H1 (cell line): ENCODE measurements around the gene JOSD2. TPM values are rescaled to one million over a fixed set of nuclear protein-coding genes. Genes with fewer than 3 reads are reported as not detected.
A peak's percentile ranks its signal among the peaks of the same experiment; 100 is the strongest.

Experiments
- CTCF ChIA-PET: fragments of 300-600 bp; sonication (Branson Sonifier 250); formaldehyde crosslinking; loops from one replicate; lab custom pipeline; 2021; ENCODE audit not compliant: partially characterized antibody; lab: Charles Lee
- POLR2A ChIA-PET: fragments of 300-600 bp; sonication (Branson Sonifier 250); formaldehyde crosslinking; loops from one replicate; lab custom pipeline; 2021; ENCODE audit warnings: inconsistent platforms; ENCODE audit not compliant: partially characterized antibody; lab: Charles Lee
- DNase-seq, 2 experiments: peaks; one replicate each; pipeline versions ENCODE4 v3.0.0 to v3.0.0-alpha.2; 2010 to 2022; ENCODE audit warnings: low spot score in 2 of 2, low read depth in 1 of 2, mixed read lengths in 1 of 2
- FAIRE-seq: peaks from 2 replicates; lab custom pipeline; 2011; peaks lifted over from hg19 to GRCh38; lab: Jason Lieb, UNC
- H2AFZ ChIP-seq: 2 replicates; pipeline ENCODE4 v1.8.1; 2012; ENCODE audit warnings: low read length, inconsistent platforms
- H2AK5ac ChIP-seq: 2 replicates; pipeline ENCODE4 v1.6.1; 2013; ENCODE audit warnings: low read depth, low read length
- H2BK120ac ChIP-seq: replicated peaks from 2 replicates; pipeline ENCODE3; 2013; ENCODE audit warnings: low read depth, low read length, inconsistent platforms
- H2BK12ac ChIP-seq: 2 replicates; pipeline ENCODE4 v1.6.1; 2013; ENCODE audit warnings: low read depth, low read length
- H2BK15ac ChIP-seq: 2 replicates; pipeline ENCODE4 v1.6.1; 2013; ENCODE audit warnings: low read length
- H2BK20ac ChIP-seq: 2 replicates; pipeline ENCODE4 v1.6.1; 2013; ENCODE audit warnings: low read length
- H2BK5ac ChIP-seq: 2 replicates; pipeline ENCODE4 v1.6.1; 2013; ENCODE audit warnings: low read depth, low read length
- H3K14ac ChIP-seq: 2 replicates; pipeline ENCODE4 v1.6.1; 2013; ENCODE audit warnings: inconsistent platforms; ENCODE audit not compliant: insufficient read length
- H3K18ac ChIP-seq: 2 replicates; pipeline ENCODE4 v1.6.1; 2013; ENCODE audit warnings: low read length; ENCODE audit errors: extremely low read depth
- H3K23ac ChIP-seq: 2 replicates; pipeline ENCODE4 v1.6.1; 2013; ENCODE audit warnings: inconsistent platforms; ENCODE audit not compliant: insufficient read length
- H3K23me2 ChIP-seq: 2 replicates; pipeline ENCODE4 v1.6.1; 2013; ENCODE audit warnings: low read depth, low read length
- H3K27ac ChIP-seq: 2 replicates; pipeline ENCODE4 v1.6.1; 2011; ENCODE audit warnings: low read depth, low read length, inconsistent platforms
- H3K27me3 ChIP-seq, 4 experiments: replicated peaks in 1 of 4; 1 replicate in 1 of 4; 2 replicates in 3 of 4; pipeline versions ENCODE4 v1.6.1 to v1.8.1; 2011 to 2013; ENCODE audit warnings: low read length in 3 of 4, mild to moderate bottlenecking in 3 of 4, inconsistent platforms in 2 of 4, mixed read lengths in 2 of 4, moderate library complexity in 1 of 4; ENCODE audit not compliant: control insufficient read depth in 3 of 4, insufficient read depth in 3 of 4; ENCODE audit errors: extremely low read depth in 1 of 4
- H3K36me3 ChIP-seq, 4 experiments: 2 replicates each; pipeline versions ENCODE4 v1.6.1 to v1.8.1; 2011 to 2013; ENCODE audit warnings: mild to moderate bottlenecking in 4 of 4, low read length in 3 of 4, moderate library complexity in 2 of 4, control low read depth in 1 of 4, inconsistent platforms in 1 of 4; ENCODE audit not compliant: insufficient read depth in 4 of 4, control insufficient read depth in 2 of 4
- H3K4ac ChIP-seq: replicated peaks from 2 replicates; pipeline ENCODE3; 2013; ENCODE audit warnings: low read length, low read depth, mixed read lengths, inconsistent platforms; ENCODE audit not compliant: insufficient read length
- H3K4me1 ChIP-seq, 4 experiments: replicated peaks in 1 of 4; 1 replicate in 1 of 4; 2 replicates in 3 of 4; pipeline versions ENCODE4 v1.6.1 to v1.8.1; 2011 to 2013; ENCODE audit warnings: low read length in 3 of 4, inconsistent platforms in 2 of 4, mixed read lengths in 1 of 4; ENCODE audit not compliant: insufficient read depth in 4 of 4, control insufficient read depth in 3 of 4
- H3K4me2 ChIP-seq, 2 experiments: 2 replicates each; pipeline versions ENCODE4 v1.6.1 to v1.8.1; 2011 to 2013; ENCODE audit warnings: low read depth in 2 of 2, low read length in 2 of 2, control low read depth in 1 of 2, inconsistent platforms in 1 of 2, mild to moderate bottlenecking in 1 of 2; ENCODE audit not compliant: insufficient read depth in 1 of 2
- H3K4me3 ChIP-seq, 4 experiments: fragments of 200-600, 300-600 bp in 1 of 4; sonication (generic), shearing (Covaris generic), sonication (Bioruptor Twin) in 1 of 4; 2 replicates each; pipeline versions ENCODE4 v1.5.1 to v1.8.1; 2011 to 2016; ENCODE audit warnings: low read length in 4 of 4, low read depth in 3 of 4, control low read depth in 2 of 4, inconsistent platforms in 2 of 4, mild to moderate bottlenecking in 2 of 4, mixed read lengths in 1 of 4, moderate library complexity in 1 of 4; ENCODE audit not compliant: insufficient read depth in 2 of 4; ENCODE audit errors: extremely low read depth in 1 of 4
- H3K56ac ChIP-seq: replicated peaks from 2 replicates; pipeline ENCODE3; 2013; ENCODE audit warnings: low read depth, mild to moderate bottlenecking, mixed read lengths, low read length, inconsistent platforms; ENCODE audit not compliant: insufficient read length
- H3K79me1 ChIP-seq: 2 replicates; pipeline ENCODE4 v1.6.1; 2013; ENCODE audit warnings: low read depth, low read length, control low read depth
- H3K79me2 ChIP-seq, 2 experiments: 2 replicates each; pipeline versions ENCODE4 v1.6.1 to v1.8.1; 2012 to 2013; ENCODE audit warnings: low read length in 2 of 2, mild to moderate bottlenecking in 2 of 2, inconsistent platforms in 1 of 2; ENCODE audit not compliant: insufficient read depth in 2 of 2, control insufficient read depth in 1 of 2
- H3K9ac ChIP-seq, 4 experiments: replicated peaks in 1 of 4; 1 replicate in 1 of 4; 2 replicates in 3 of 4; pipeline versions ENCODE4 v1.6.1 to v1.8.1; 2011 to 2013; ENCODE audit warnings: low read depth in 3 of 4, low read length in 3 of 4, control low read depth in 2 of 4, mild to moderate bottlenecking in 2 of 4, moderate library complexity in 2 of 4, inconsistent platforms in 1 of 4; ENCODE audit errors: extremely low read depth in 1 of 4
- H3K9me3 ChIP-seq, 2 experiments: 2 replicates each; pipeline versions ENCODE4 v1.6.1 to v1.8.1; 2012 to 2013; ENCODE audit warnings: mild to moderate bottlenecking in 2 of 2, moderate library complexity in 2 of 2, control low read depth in 1 of 2, inconsistent platforms in 1 of 2, low read depth in 1 of 2, low read length in 1 of 2, mixed read lengths in 1 of 2; ENCODE audit not compliant: insufficient read depth in 2 of 2
- H4K20me1 ChIP-seq, 2 experiments: replicated peaks in 1 of 2; 2 replicates each; pipeline versions ENCODE3 to v1.8.1; 2011 to 2013; ENCODE audit warnings: inconsistent platforms in 2 of 2, low read length in 2 of 2, mild to moderate bottlenecking in 1 of 2; ENCODE audit not compliant: insufficient read depth in 2 of 2, control insufficient read depth in 1 of 2
- H4K5ac ChIP-seq: 2 replicates; pipeline ENCODE4 v1.6.1; 2013; ENCODE audit warnings: low read length, low read depth, mixed read lengths, inconsistent platforms; ENCODE audit not compliant: insufficient read length
- H4K8ac ChIP-seq: 2 replicates; pipeline ENCODE4 v1.8.0; 2013; ENCODE audit warnings: mild to moderate bottlenecking, moderate library complexity, low read length, inconsistent platforms; ENCODE audit not compliant: insufficient read depth; ENCODE audit errors: extremely low read depth
- H4K91ac ChIP-seq: replicated peaks from 2 replicates; pipeline ENCODE3; 2013; ENCODE audit warnings: low read length, mixed read lengths, inconsistent platforms; ENCODE audit not compliant: insufficient read length
- HDAC6 ChIP-seq: IDR thresholded peaks from one replicate; pipeline ENCODE4 v1.7.1; 2012; ENCODE audit warnings: low read depth, mild to moderate bottlenecking, inconsistent platforms, low read length, moderate library complexity
- KDM5A ChIP-seq: fragments of 200-600 bp; IDR thresholded peaks from 2 replicates; pipeline ENCODE4 v1.7.1; 2012; ENCODE audit warnings: mild to moderate bottlenecking, low read length, inconsistent platforms, mixed read lengths
- WGBS, 2 experiments: shearing (Covaris generic) in 1 of 2; methylation state at CpG; one replicate each; pipeline versions ENCODE4 v1.1.6 to v1.1.7; 2013 to 2015; ENCODE audit warnings: low lambda C conversion rate in 2 of 2, mixed read lengths in 2 of 2, inconsistent platforms in 1 of 2, low coverage in 1 of 2, missing lambda C conversion rate in 1 of 2; ENCODE audit not compliant: insufficient replicate concordance in 2 of 2, insufficient coverage in 1 of 2, insufficient read length in 1 of 2; ENCODE audit errors: extremely low coverage in 1 of 2, missing lambda C conversion rate in 1 of 2; 5-methylcytosine and 5-hydroxymethylcytosine counted together
- polyA plus RNA-seq, 7 experiments: library from polyadenylated mRNA; depleted of rRNA in 3 of 7; stranded (reverse) in 5 of 7; unstranded in 2 of 7; fragments of >200 nt in 5 of 7; fragments of 200-250 nt in 2 of 7; gene quantifications; 1 replicate in 5 of 7; 2 replicates in 1 of 7; 4 replicates in 1 of 7; pipeline versions ENCODE4 v1.2.1 to v1.2.3, GENCODE V29; 2011 to 2013; ENCODE audit warnings: missing spikeins in 2 of 7, mixed read lengths in 2 of 7
- total RNA-seq: library from RNA; stranded (reverse); fragmentation: NEBNext Ultra II Directional; extraction: Animal tissue kit (Norgen Biotek cat#: 25700); gene quantifications from 2 replicates; pipeline ENCODE4 v1.2.1, GENCODE V29; 2021

The JOSD2 gene
- total and polyA plus RNA-seq, 2 of the 8 experiments (the other 6 are each of a cell fraction or from before 2014, with no cell fraction given): 1.9 to 6.6 TPM

- H3K23ac ChIP-seq: no peak overlapping the region
- FAIRE-seq: no peak
- H2BK12ac ChIP-seq: 0 out of 2 replicates have a peak overlapping the region, but pooled peaks have one; percentile 5
- no peaks in the 10 kb centered on the region for H3K79me2 ChIP-seq
- H3K4me3 ChIP-seq: no peak overlapping the region
- H3K4ac ChIP-seq: no peak overlapping the region
- no peak overlapping the region for H2AK5ac ChIP-seq
- no peak overlapping the region for H3K4me2 ChIP-seq
- ChIA-PET POLR2A (no interaction called here), CTCF (interaction anchor here (1.2 to 1.4 kb wide), 2 partner anchors 61 to 62 kb away, joined by 3 to 4 read pairs; no protein-coding TSS in a partner anchor)
- H3K14ac ChIP-seq: no peak overlapping the region
- H3K9me3 ChIP-seq: no peaks in the 10 kb centered on the region
- no peaks in the 10 kb centered on the region for H3K36me3 ChIP-seq
- TF ChIP-seq KDM5A (no peak), HDAC6 (no peak)
- DNase-seq: no peak
- no peak overlapping the region for H2BK5ac ChIP-seq
- peaks cover 0 to 15% (median 7%) of the 10 kb centered on the region in 4 experiments; a peak in 5 of 7 replicates for H3K4me1 ChIP-seq
- H2BK120ac ChIP-seq: no peak overlapping the region
- H3K79me1 ChIP-seq: no peaks in the 10 kb centered on the region
- no peak overlapping the region for H4K91ac ChIP-seq
- H3K27me3 ChIP-seq: peaks cover 10 to 74% (median 61%) of the 10 kb centered on the region in 4 experiments
- no peak overlapping the region; a peak in 1 of 7 replicates for H3K9ac ChIP-seq
- no peak overlapping the region for H4K5ac ChIP-seq
- H2BK20ac ChIP-seq: no peak overlapping the region
- no peak overlapping the region; the same call in 1 of the 2 replicates for H4K8ac ChIP-seq
- H2AFZ ChIP-seq: no peak overlapping the region
- WGBS, 2 experiments: 78% methylated on average over 5 of the region's 7 CpGs; no CpG with 5 or more reads in 1 of the 2 experiments
- H3K56ac ChIP-seq: no peak overlapping the region
- H2BK15ac ChIP-seq: no peak overlapping the region
- no peak overlapping the region for H3K27ac ChIP-seq
- peaks cover 4% of the 10 kb centered on the region; the same call in 1 of the 2 replicates for H3K23me2 ChIP-seq
- no peaks in the 10 kb centered on the region for H4K20me1 ChIP-seq
- no peak overlapping the region for H3K18ac ChIP-seq
Measured at GRCh38 chr19:50494186-50495019, 16.6 kb downstream of the JOSD2 start.
